ENCODE data around the gene RFX8. TPM values are rescaled to one million over a fixed set of nuclear protein-coding genes. Genes with fewer than 3 reads are reported as not detected.

Gene RFX8
- total and polyA plus RNA-seq, 2 of the 4 experiments (the other 2 are of a cell fraction) = 2.9 to 5.3 TPM

DNA sequence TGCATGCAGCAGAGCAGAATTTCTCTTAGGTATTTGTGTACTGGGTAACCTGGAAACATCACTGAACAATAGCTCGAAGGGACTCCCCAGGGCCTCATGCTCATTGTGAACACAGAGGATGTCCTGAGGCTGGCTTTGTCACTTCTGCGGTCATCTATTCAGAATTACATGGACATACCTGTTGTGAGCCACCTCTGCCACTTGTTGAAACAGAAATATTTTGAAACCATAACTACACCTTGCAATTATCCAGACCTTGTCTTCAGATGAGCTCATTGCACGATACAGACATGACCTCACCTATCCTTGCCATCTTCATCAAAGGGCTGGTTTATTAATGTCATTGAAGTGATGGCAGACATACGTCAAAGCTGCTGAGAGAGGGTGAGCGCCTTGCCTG is 64.2 kb downstream of the RFX8 start:
- Histone ChIP-seq H2BK15ac (ENCODE audit: low read depth, low read length) (no peak overlapping the region), H3K36me3 (ENCODE audit: control insufficient read depth, insufficient read depth, low read length) (no peaks in the 10 kb centered on the region), H3K9me1 (ENCODE audit: insufficient read depth, low read length) (peaks cover 7% of the 10 kb centered on the region), H3K23ac (ENCODE audit: low read depth, low read length) (no peak overlapping the region), H3K79me1 (ENCODE audit: low read depth in 1 of 2, low read length in 2 of 2) (no peaks in the 10 kb centered on the region), H3K18ac (ENCODE audit: low read depth, low read length) (no peak overlapping the region), H3K4me1 (ENCODE audit: control insufficient read depth, insufficient read depth, low read length) (peaks cover 4% of the 10 kb centered on the region), H3K14ac (replicated peaks; ENCODE audit: low read depth, low read length) (no peak overlapping the region), H3K27me3 (ENCODE audit: control insufficient read depth, insufficient read depth, low read length) (no peaks in the 10 kb centered on the region), H2BK5ac (ENCODE audit: low read depth, low read length, poor library complexity, severe bottlenecking) (no peak overlapping the region), H2AK9ac (replicated peaks; ENCODE audit: low read depth, low read length, poor library complexity) (no peak overlapping the region), H4K5ac (ENCODE audit: low read depth, low read length) (no peak overlapping the region), H2AFZ (replicated peaks; ENCODE audit: low read length, poor library complexity) (no peak overlapping the region), H2BK120ac (ENCODE audit: low read depth, low read length) (no peak overlapping the region), H3K27ac (ENCODE audit: insufficient read depth, low read length) (no peak overlapping the region), H3K4ac (ENCODE audit: low read depth, low read length) (no peak overlapping the region), H4K20me1 (ENCODE audit: insufficient read depth, low read length) (no peaks in the 10 kb centered on the region), H2AK5ac (ENCODE audit: low read depth, low read length) (no peak overlapping the region), H3K4me2 (ENCODE audit: low read depth, low read length) (no peak overlapping the region), H3K9ac (ENCODE audit: low read depth, low read length) (no peak overlapping the region), H2BK20ac (ENCODE audit: low read depth, low read length) (no peak overlapping the region), H3K56ac (ENCODE audit: extremely low read depth, insufficient read depth, low read length) (no peak overlapping the region), H4K91ac (ENCODE audit: insufficient read depth, low read depth, low read length) (no peak overlapping the region), H3K9me3 (ENCODE audit: control insufficient read depth, insufficient read depth, low read length) (no peaks in the 10 kb centered on the region), H4K8ac (ENCODE audit: low read depth in 2 of 2, low read length in 2 of 2) (no peak overlapping the region), H3K4me3 (ENCODE audit: insufficient read depth, low read depth, low read length) (no peak overlapping the region)
- ChIA-PET CTCF (no interaction called here), POLR2A (ENCODE audit: unreplicated experiment) (no interaction called here)
- intact Hi-C loops (cut with micrococcal nuclease) = no loop called here
- dilution Hi-C loops (cut with HindIII; ENCODE audit: low sequenced_read_pairs, unreplicated experiment) = no loop called here
- DNase-seq (no peak), ATAC-seq (ENCODE audit: low read depth) (no peak)
- no CpG with 5 or more reads among the region's 5 CpGs for WGBS, 2 experiments (ENCODE audit: extremely low coverage in 2 of 2, insufficient read length in 1 of 2)
- in situ Hi-C loops (cut with MboI; ENCODE audit: low sequenced_read_pairs) = no loop called here
- no TSS peak for BruUV-seq (replicated peaks)
- TF ChIP-seq BHLHE40 (IDR thresholded peaks at IDR 0.05; ENCODE audit: low read depth, low read length) (no peak), CHD1 (IDR thresholded peaks at IDR 0.05; ENCODE audit: low read depth, low read length) (no peak), RFX5 (IDR thresholded peaks at IDR 0.05; ENCODE audit: low read depth, low read length) (no peak), USF2 (IDR thresholded peaks at IDR 0.05; ENCODE audit: low read depth, low read length) (no peak), RAD21 (IDR thresholded peaks at IDR 0.05; ENCODE audit: low read length) (no peak), NFE2L2 (IDR thresholded peaks at IDR 0.05; ENCODE audit: low read depth, low read length) (no peak), MAFK (IDR thresholded peaks at IDR 0.05; ENCODE audit: low read depth, low read length) (no peak), RCOR1 (IDR thresholded peaks at IDR 0.05; ENCODE audit: insufficient replicate concordance, low read length) (no peak), MXI1 (IDR thresholded peaks at IDR 0.05; ENCODE audit: borderline replicate concordance, low read depth, low read length) (no peak), POLR2A (IDR thresholded peaks at IDR 0.05; ENCODE audit: low read depth, low read length) (no peak), MAZ (IDR thresholded peaks at IDR 0.05; ENCODE audit: borderline replicate concordance, low read depth, low read length) (no peak), CEBPB (IDR thresholded peaks at IDR 0.05; ENCODE audit: low read depth, low read length) (no peak), SMC3 (IDR thresholded peaks at IDR 0.05; ENCODE audit: low read depth, low read length) (no peak)
- TF ChIP-seq, protein P1, sequence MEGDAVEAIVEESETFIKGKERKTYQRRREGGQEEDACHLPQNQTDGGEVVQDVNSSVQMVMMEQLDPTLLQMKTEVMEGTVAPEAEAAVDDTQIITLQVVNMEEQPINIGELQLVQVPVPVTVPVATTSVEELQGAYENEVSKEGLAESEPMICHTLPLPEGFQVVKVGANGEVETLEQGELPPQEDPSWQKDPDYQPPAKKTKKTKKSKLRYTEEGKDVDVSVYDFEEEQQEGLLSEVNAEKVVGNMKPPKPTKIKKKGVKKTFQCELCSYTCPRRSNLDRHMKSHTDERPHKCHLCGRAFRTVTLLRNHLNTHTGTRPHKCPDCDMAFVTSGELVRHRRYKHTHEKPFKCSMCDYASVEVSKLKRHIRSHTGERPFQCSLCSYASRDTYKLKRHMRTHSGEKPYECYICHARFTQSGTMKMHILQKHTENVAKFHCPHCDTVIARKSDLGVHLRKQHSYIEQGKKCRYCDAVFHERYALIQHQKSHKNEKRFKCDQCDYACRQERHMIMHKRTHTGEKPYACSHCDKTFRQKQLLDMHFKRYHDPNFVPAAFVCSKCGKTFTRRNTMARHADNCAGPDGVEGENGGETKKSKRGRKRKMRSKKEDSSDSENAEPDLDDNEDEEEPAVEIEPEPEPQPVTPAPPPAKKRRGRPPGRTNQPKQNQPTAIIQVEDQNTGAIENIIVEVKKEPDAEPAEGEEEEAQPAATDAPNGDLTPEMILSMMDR (conservative IDR thresholded peaks at IDR 0.05; ENCODE audit: low read depth, low read length) = no peak

Measured in IMR-90 (cell line).